GM12878 (cell line): ENCODE measurements around the gene SEMA5B.

Experiments
- CTCF ChIP-seq, 3 experiments: IDR thresholded peaks in 2 of 3; conservative IDR thresholded peaks in 1 of 3; 2 replicates each; pipeline ENCODE4 v1.5.1; 2011; ENCODE audit warnings: low read depth in 3 of 3, low read length in 3 of 3, mild to moderate bottlenecking in 3 of 3, control low read depth in 2 of 3, moderate library complexity in 2 of 3, inconsistent platforms in 1 of 3, mixed read lengths in 1 of 3; ENCODE audit not compliant: control insufficient read depth in 2 of 3, insufficient read depth in 1 of 3; ENCODE audit errors: extremely low read depth in 1 of 3
- PBX3 ChIP-seq: IDR thresholded peaks from 2 replicates; pipeline ENCODE4 v1.6.1; 2011; ENCODE audit warnings: mild to moderate bottlenecking, low read depth, low read length, moderate library complexity; ENCODE audit not compliant: insufficient replicate concordance
- POLR2A ChIP-seq: IDR thresholded peaks from 2 replicates; pipeline ENCODE4 v1.6.1; 2011; ENCODE audit warnings: low read depth, mild to moderate bottlenecking, low read length
- SREBF2 ChIP-seq: IDR thresholded peaks from 2 replicates; pipeline ENCODE4 v1.6.1; 2012; ENCODE audit warnings: mild to moderate bottlenecking, low read length
- TBL1XR1 ChIP-seq: IDR thresholded peaks from 2 replicates; pipeline ENCODE4 v1.6.1; 2012; ENCODE audit warnings: low read depth, low read length, improper control_type of control experiment

- TF ChIP-seq CTCF (IDR thresholded peaks at IDR 0.05 in 2 of 3, conservative IDR thresholded peaks at IDR 0.05 in 1 of 3; ENCODE audit: control insufficient read depth in 2 of 3, extremely low read depth in 1 of 3, insufficient read depth in 1 of 3, low read depth in 3 of 3, low read length in 3 of 3) = no peak
- no peak for TF ChIP-seq PBX3
- TF ChIP-seq TBL1XR1 = no peak
- TF ChIP-seq SREBF2 = no peak
- no peak for TF ChIP-seq POLR2A
These were observed 6.2 kb downstream of the SEMA5B start for GRCh38 chr3:123021388-123021787.
